GM10266 (cell line): ENCODE results near the gene OXLD1.
A peak's percentile ranks its signal among the peaks of the same experiment; 100 is the strongest.

Source experiments
- DNase-seq: peaks from one replicate; pipeline ENCODE4 v3.0.0; 2012; ENCODE audit errors: extremely low spot score
- CTCF ChIP-seq: IDR thresholded peaks from 2 replicates; pipeline ENCODE4 v1.5.1; 2012; ENCODE audit warnings: mild to moderate bottlenecking, low read depth; ENCODE audit not compliant: control insufficient read depth, insufficient read depth; ENCODE audit errors: missing control alignments

The OXLD1 gene

GRCh38 chr17:81691196-81691595, 24.8 kb upstream of the OXLD1 start:
- no peak for DNase-seq
- TF ChIP-seq CTCF = no peak

DNA sequence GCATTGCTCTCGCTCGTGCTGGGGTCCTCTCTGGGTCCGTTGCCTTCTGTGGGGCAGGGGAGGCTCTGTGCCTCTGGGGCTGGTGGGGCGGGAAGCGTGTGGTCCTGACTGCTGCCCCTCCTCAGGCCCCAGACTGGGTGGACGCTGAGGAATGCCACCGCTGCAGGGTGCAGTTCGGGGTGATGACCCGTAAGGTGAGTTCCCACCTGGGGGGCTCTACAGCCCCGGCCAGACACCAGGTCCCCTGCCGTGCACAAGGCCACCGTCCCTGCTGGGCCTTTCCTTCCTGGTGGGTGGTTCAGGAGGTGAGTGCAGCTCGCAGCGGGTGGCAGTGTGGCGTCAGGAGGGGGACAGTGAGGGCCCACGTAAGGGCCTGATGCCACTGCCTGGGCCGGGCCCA, 24.1 kb upstream of the OXLD1 start:
- no peak for DNase-seq
- TF ChIP-seq CTCF = no peak

- DNase-seq = no peak
- no peak for TF ChIP-seq CTCF
Observed at GRCh38 chr17:81690066-81690465, 23.7 kb upstream of the OXLD1 start.

DNA sequence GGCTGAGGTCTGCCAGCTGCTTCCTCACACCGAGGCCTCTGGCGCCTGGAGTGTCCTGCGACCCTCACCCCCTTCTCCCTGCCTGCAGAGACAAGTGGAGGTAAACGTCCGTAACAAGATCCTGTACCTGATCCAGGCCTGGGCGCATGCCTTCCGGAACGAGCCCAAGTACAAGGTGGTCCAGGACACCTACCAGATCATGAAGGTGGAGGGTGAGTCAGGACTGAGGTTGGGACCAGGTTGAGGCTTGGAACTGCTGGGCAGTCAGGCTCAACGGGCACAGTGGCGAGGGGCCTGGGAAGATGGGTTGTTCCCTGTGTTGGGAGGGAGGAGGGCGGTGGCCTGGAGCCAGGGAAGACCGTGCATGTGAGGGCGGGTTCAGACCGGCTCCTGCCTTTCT, 22.2 kb upstream of the OXLD1 start:
- no peak for TF ChIP-seq CTCF
- peak; percentile 21 for DNase-seq

DNA sequence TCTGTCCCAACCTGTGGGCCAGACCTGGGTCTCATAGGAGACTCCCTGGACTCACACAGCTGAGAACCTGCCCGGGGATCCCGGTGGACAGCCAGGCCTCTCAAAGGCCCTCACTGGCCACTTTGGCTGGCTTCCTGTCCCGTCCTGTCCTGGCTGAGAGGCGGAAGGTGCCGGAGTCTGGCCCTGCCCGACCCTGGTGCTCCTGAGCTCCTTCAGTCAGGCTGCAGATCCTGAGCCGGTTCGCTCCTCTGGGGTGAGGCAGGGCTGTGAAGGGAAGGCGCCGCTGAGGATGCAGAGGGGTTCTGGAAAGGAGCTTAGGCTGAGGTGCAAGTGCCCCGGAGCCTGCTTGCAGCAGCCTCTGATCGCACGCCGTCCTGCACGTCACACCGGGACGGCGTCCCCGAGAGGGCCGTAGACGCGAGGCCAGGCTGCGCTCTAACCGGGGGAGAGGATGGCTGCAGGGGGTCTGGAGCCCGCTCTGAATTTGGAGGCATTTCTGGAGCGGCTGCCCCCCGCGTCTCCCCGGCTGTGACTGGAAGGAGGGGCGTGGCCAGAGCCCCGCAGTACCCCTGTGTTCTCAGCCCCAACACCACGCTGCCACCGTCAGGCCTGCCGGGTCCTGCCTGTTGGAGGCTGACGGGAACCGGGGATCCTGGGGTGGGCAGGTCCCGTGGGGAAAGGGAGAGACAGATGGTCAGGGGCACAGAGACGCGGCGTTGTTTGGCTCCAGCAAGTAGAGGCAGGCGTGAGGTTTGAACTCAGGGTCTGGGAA, 21.6 kb upstream of the OXLD1 start:
- TF ChIP-seq CTCF = no peak
- no peak for DNase-seq

GRCh38 chr17:81686614-81687013, 20.2 kb upstream of the OXLD1 start:
- no peak for DNase-seq

More at GRCh38 chr17:81686614-81687013, 20.2 kb upstream of the OXLD1 start:
- no peak for TF ChIP-seq CTCF
